Neural cell (in vitro differentiated cells): ENCODE results near the gene GCK. TPM values are rescaled to one million over a fixed set of nuclear protein-coding genes. Genes with fewer than 3 reads are reported as not detected.
A peak's percentile ranks its signal among the peaks of the same experiment; 100 is the strongest.

Source experiments
- H2AFZ ChIP-seq: fragments of 200-600, 300-800 bp; sonication (generic), shearing (Covaris generic); 2 replicates; pipeline ENCODE4 v1.6.0; 2014; ENCODE audit warnings: low read depth, mild to moderate bottlenecking, antibody characterized with exemption, low read length, moderate library complexity
- H3F3A ChIP-seq: fragments of 200-600 bp; shearing (Covaris generic); 2 replicates; pipeline ENCODE4 v1.6.1; 2016; ENCODE audit warnings: mild to moderate bottlenecking, moderate library complexity, mixed read lengths, antibody characterized with exemption, low read length; ENCODE audit not compliant: insufficient read depth, poor library complexity, severe bottlenecking
- H3K27ac ChIP-seq: fragments of 200-600, 300-800 bp; sonication (generic), shearing (Covaris generic); 2 replicates; pipeline ENCODE4 v1.5.1; 2014; ENCODE audit warnings: mild to moderate bottlenecking, low read length, moderate library complexity
- H3K27me3 ChIP-seq: fragments of 300-800, 200-600 bp; sonication (generic), shearing (Covaris generic); 2 replicates; pipeline ENCODE4 v1.6.0; 2014; ENCODE audit warnings: mild to moderate bottlenecking, low read depth, low read length, moderate library complexity; ENCODE audit not compliant: insufficient read depth
- H3K36me3 ChIP-seq: fragments of 300-800, 200-600 bp; sonication (generic), shearing (Covaris generic); 2 replicates; pipeline ENCODE4 v1.5.1; 2014; ENCODE audit warnings: mild to moderate bottlenecking, antibody characterized with exemption, low read length, moderate library complexity; ENCODE audit not compliant: insufficient read depth
- H3K4me2 ChIP-seq: fragments of 300-800, 200-600 bp; sonication (generic), shearing (Covaris generic); 2 replicates; pipeline ENCODE4 v1.6.0; 2014; ENCODE audit warnings: mild to moderate bottlenecking, low read length
- H3K4me3 ChIP-seq: fragments of 300-800, 200-600 bp; sonication (generic), shearing (Covaris generic); 2 replicates; pipeline ENCODE4 v1.5.1; 2014; ENCODE audit warnings: mild to moderate bottlenecking, low read length, moderate library complexity
- H3K79me2 ChIP-seq: fragments of 200-600 bp; shearing (Covaris generic); replicated peaks from 2 replicates; pipeline ENCODE4 v1.6.0; 2014; ENCODE audit warnings: mild to moderate bottlenecking, low read length, moderate library complexity; ENCODE audit not compliant: insufficient read depth
- H3K9ac ChIP-seq: fragments of 300-800, 200-600 bp; sonication (generic), shearing (Covaris generic); 2 replicates; pipeline ENCODE4 v1.6.1; 2016; ENCODE audit warnings: mild to moderate bottlenecking, low read length, mixed read lengths
- H3K9me2 ChIP-seq: fragments of 200-600 bp; shearing (Covaris generic); 2 replicates; pipeline ENCODE4 v1.6.1; 2016; ENCODE audit warnings: mild to moderate bottlenecking, low read length, mixed read lengths; ENCODE audit not compliant: insufficient read depth
- H3K9me3 ChIP-seq: fragments of 200-600, 300-800 bp; sonication (generic), shearing (Covaris generic); 2 replicates; pipeline ENCODE4 v1.6.1; 2016; ENCODE audit warnings: mild to moderate bottlenecking, mixed run types, low read length, moderate library complexity, mixed read lengths
- H4K20me1 ChIP-seq: fragments of 200-600 bp; shearing (Covaris generic); 2 replicates; pipeline ENCODE4 v1.6.1; 2016; ENCODE audit warnings: mild to moderate bottlenecking, mixed run types; ENCODE audit not compliant: insufficient read depth
- CTCF ChIP-seq: fragments of 450-650 bp; IDR thresholded peaks from 2 replicates; pipeline ENCODE4 v1.5.1; 2014; ENCODE audit warnings: antibody characterized with exemption, mild to moderate bottlenecking, moderate library complexity; ENCODE audit not compliant: poor library complexity, severe bottlenecking
- EP300 ChIP-seq: fragments of 450-650 bp; conservative IDR thresholded peaks from 2 replicates; pipeline ENCODE4 v1.6.1; 2014; ENCODE audit warnings: antibody characterized with exemption, mild to moderate bottlenecking, moderate library complexity; ENCODE audit not compliant: poor library complexity, severe bottlenecking
- EZH2 ChIP-seq: fragments of 200-600, 300-800 bp; shearing (Covaris generic), sonication (generic); IDR thresholded peaks from 2 replicates; pipeline ENCODE4 v1.6.1; 2014; ENCODE audit warnings: antibody characterized with exemption, low read length, borderline replicate concordance, mild to moderate bottlenecking; ENCODE audit not compliant: insufficient read depth, poor library complexity, severe bottlenecking
- MXI1 ChIP-seq: fragments of 450-650 bp; conservative IDR thresholded peaks from 2 replicates; pipeline ENCODE4 v1.6.1; 2014; ENCODE audit warnings: antibody characterized with exemption, mild to moderate bottlenecking; ENCODE audit not compliant: poor library complexity, severe bottlenecking
- POLR2AphosphoS5 ChIP-seq: IDR thresholded peaks from 2 replicates; pipeline ENCODE4 v1.6.1; 2012
- RAD21 ChIP-seq: fragments of 450-650 bp; conservative IDR thresholded peaks from 2 replicates; pipeline ENCODE4 v1.6.1; 2014; ENCODE audit warnings: antibody characterized with exemption, mild to moderate bottlenecking, moderate library complexity
- REST ChIP-seq: IDR thresholded peaks from 2 replicates; pipeline ENCODE4 v1.6.1; 2012; ENCODE audit warnings: borderline replicate concordance
- SMC3 ChIP-seq: fragments of 450-650 bp; conservative IDR thresholded peaks from 2 replicates; pipeline ENCODE4 v1.6.1; 2014; ENCODE audit warnings: antibody characterized with exemption, mild to moderate bottlenecking, moderate library complexity; ENCODE audit not compliant: poor library complexity
- TAF1 ChIP-seq: IDR thresholded peaks from 2 replicates; pipeline ENCODE4 v1.6.1; 2012; ENCODE audit warnings: low read depth
- polyA plus RNA-seq: library from polyadenylated mRNA; depleted of rRNA; stranded (reverse); fragments of >200 nt; gene quantifications from 2 replicates; pipeline ENCODE4 v1.2.3, GENCODE V29; 2014

The GCK gene
- polyA plus RNA-seq, 1 donor from 2014 or later, result 7.4 TPM

- H3K9me2 ChIP-seq, result no peaks in the 10 kb centered on the region
- H3K36me3 ChIP-seq, result no peaks in the 10 kb centered on the region
- no peak for TF ChIP-seq CTCF
- no peak for TF ChIP-seq TAF1
- no peak for TF ChIP-seq REST
- TF ChIP-seq MXI1, result no peak
- TF ChIP-seq RAD21, result no peak
- TF ChIP-seq SMC3, result no peak
- TF ChIP-seq EP300, result no peak
- TF ChIP-seq POLR2AphosphoS5, result no peak
- no peak for TF ChIP-seq EZH2
- H3K4me3 ChIP-seq, result peak overlapping the region; percentile 28
- H3K9ac ChIP-seq, result no peak overlapping the region
- H3K27ac ChIP-seq, result no peak overlapping the region
- no peaks in the 10 kb centered on the region for H3K79me2 ChIP-seq
- no peaks in the 10 kb centered on the region for H4K20me1 ChIP-seq
- H3F3A ChIP-seq, result no peaks in the 10 kb centered on the region
- no peak overlapping the region for H3K4me2 ChIP-seq
- H3K9me3 ChIP-seq, result no peaks in the 10 kb centered on the region
- H2AFZ ChIP-seq, result no peak overlapping the region
- H3K27me3 ChIP-seq, result peaks cover 19% of the 10 kb centered on the region
Observed at GRCh38 chr7:44103566-44103922, 85.7 kb downstream of the GCK start.

GRCh38 chr7:44102846-44103565 is 86.2 kb downstream of the GCK start:
- Histone ChIP-seq H3K9ac (no peak overlapping the region), H3F3A (no peaks in the 10 kb centered on the region), H3K27me3 (peaks cover 19% of the 10 kb centered on the region), H3K36me3 (no peaks in the 10 kb centered on the region), H3K9me2 (no peaks in the 10 kb centered on the region), H3K4me3 (no peak overlapping the region), H3K27ac (no peak overlapping the region), H4K20me1 (no peaks in the 10 kb centered on the region), H3K4me2 (no peak overlapping the region), H3K79me2 (no peaks in the 10 kb centered on the region), H3K9me3 (no peaks in the 10 kb centered on the region), H2AFZ (no peak overlapping the region)
- TF ChIP-seq POLR2AphosphoS5, result no peak
- TF ChIP-seq EP300, result no peak
- no peak for TF ChIP-seq CTCF
- no peak for TF ChIP-seq RAD21
- TF ChIP-seq REST, result no peak
